Sigmoid colon (tissue), 7 donors: ENCODE results near the gene METTL26. TPM values are rescaled to one million over a fixed set of nuclear protein-coding genes. Genes with fewer than 3 reads are reported as not detected.

Experiments
- DNase-seq: peaks from one replicate; pipeline ENCODE4 v3.0.0-alpha.2; 2019
- H3K27ac ChIP-seq, 4 donors: fragments of 200-600 bp; sonication (generic); one replicate each; pipeline ENCODE4 v1.5.1; 2016 to 2019; ENCODE audit warnings: mild to moderate bottlenecking in 1 of 4
- H3K27me3 ChIP-seq, 3 donors: fragments of 200-600 bp; sonication (generic); one replicate each; pipeline ENCODE4 v1.5.1; 2019; ENCODE audit warnings: mild to moderate bottlenecking in 1 of 3
- H3K36me3 ChIP-seq, 4 donors: fragments of 200-600 bp; sonication (generic); one replicate each; pipeline ENCODE4 v1.5.1; 2016 to 2019
- H3K4me1 ChIP-seq, 4 donors: fragments of 200-600 bp; sonication (generic); one replicate each; pipeline ENCODE4 v1.5.1; 2017 to 2019
- H3K4me3 ChIP-seq, 4 donors: fragments of 200-600 bp; sonication (generic); one replicate each; pipeline ENCODE4 v1.5.1; 2017 to 2019; ENCODE audit warnings: mild to moderate bottlenecking in 2 of 4, moderate library complexity in 1 of 4
- H3K9me3 ChIP-seq, 4 donors: fragments of 200-600 bp in 3 of 4; sonication (generic) in 3 of 4; one replicate each; pipeline versions ENCODE4 v1.5.1 to v1.6.1; 2013 to 2019
- CTCF ChIP-seq, 4 experiments: fragments of 450-650 bp in 3 of 4; fragments of 200-600 bp in 1 of 4; IDR thresholded peaks; one replicate each; pipeline ENCODE4 v1.5.1; 2016 to 2019; ENCODE audit warnings: antibody characterized with exemption in 4 of 4, mild to moderate bottlenecking in 3 of 4, moderate library complexity in 2 of 4
- EP300 ChIP-seq, 4 donors: sonication (generic); formaldehyde crosslinking; IDR thresholded peaks; one replicate each; pipeline ENCODE4 v1.6.1; 2017; ENCODE audit warnings: antibody characterized with exemption in 4 of 4
- POLR2A ChIP-seq, 2 donors: fragments of 450-650 bp; IDR thresholded peaks; one replicate each; pipeline ENCODE4 v1.6.1; 2016; ENCODE audit warnings: antibody characterized with exemption in 2 of 2, mild to moderate bottlenecking in 2 of 2, moderate library complexity in 2 of 2
- POLR2AphosphoS5 ChIP-seq, 4 donors: sonication (generic); formaldehyde crosslinking; IDR thresholded peaks; one replicate each; pipeline ENCODE4 v1.6.1; 2017; ENCODE audit warnings: antibody characterized with exemption in 4 of 4
- WGBS, 2 donors: extraction: QIAGEN DNeasy Blood & Tissue Kit; methylation state at CpG; one replicate each; pipeline ENCODE4 v1.1.7; 2013; 5-methylcytosine and 5-hydroxymethylcytosine counted together
- intact Hi-C: fragments of 100-400 bp; cut with DNase I; formaldehyde crosslinking; loops from one replicate; pipeline ENCODE4 v1.15.1; 2023
- polyA plus RNA-seq, 3 donors: library from polyadenylated mRNA; stranded (reverse); fragments of 200-250 nt; gene quantifications; one replicate each; pipeline ENCODE4 v1.2.3, GENCODE V29; 2013
- total RNA-seq, 4 donors: library from RNA; depleted of rRNA; stranded (reverse); fragments of >200 nt; gene quantifications; one replicate each; pipeline ENCODE4 v1.1.0, GENCODE V29; 2016
- donor health status: healthy with polysubstance abuse.
- donor health status: Bipolar disorder and iron deficiency.
- donor health status: healthy.

The METTL26 gene
- total and polyA plus RNA-seq, 7 donors, result 79.5 to 163 (median 132) TPM

- TF ChIP-seq EP300 (IDR thresholded peaks at IDR 0.05) (no peak), CTCF (IDR thresholded peaks at IDR 0.05) (no peak), POLR2A (IDR thresholded peaks at IDR 0.05) (no peak), POLR2AphosphoS5 (IDR thresholded peaks at IDR 0.05) (no peak)
- peak overlapping the region; percentile 72 to 95 (median 86) for H3K4me3 ChIP-seq
- H3K4me1 ChIP-seq, result peaks cover 0 to 66% (median 57%) of the 10 kb centered on the region in 4 donors
- H3K27ac ChIP-seq, result peak overlapping the region; percentile 94 to 99 (median 96)
- intact Hi-C loops, result loop anchor here (1.0 to 10.0 kb wide), 2 partner anchors 91 to 1094 kb away; partner anchors contain the start of genes EME2, MRPS34 and NME3
- 0 to 1% methylated on average over 38 of the region's 38 CpGs for WGBS, 2 donors
- H3K27me3 ChIP-seq, result no peaks in the 10 kb centered on the region
- peaks cover 14 to 22% (median 17%) of the 10 kb centered on the region in 4 donors for H3K36me3 ChIP-seq
- DNase-seq, result no peak
- no peaks in the 10 kb centered on the region for H3K9me3 ChIP-seq
These were observed 44.5 kb upstream of the METTL26 start for GRCh38 chr16:680625-680945.

DNA sequence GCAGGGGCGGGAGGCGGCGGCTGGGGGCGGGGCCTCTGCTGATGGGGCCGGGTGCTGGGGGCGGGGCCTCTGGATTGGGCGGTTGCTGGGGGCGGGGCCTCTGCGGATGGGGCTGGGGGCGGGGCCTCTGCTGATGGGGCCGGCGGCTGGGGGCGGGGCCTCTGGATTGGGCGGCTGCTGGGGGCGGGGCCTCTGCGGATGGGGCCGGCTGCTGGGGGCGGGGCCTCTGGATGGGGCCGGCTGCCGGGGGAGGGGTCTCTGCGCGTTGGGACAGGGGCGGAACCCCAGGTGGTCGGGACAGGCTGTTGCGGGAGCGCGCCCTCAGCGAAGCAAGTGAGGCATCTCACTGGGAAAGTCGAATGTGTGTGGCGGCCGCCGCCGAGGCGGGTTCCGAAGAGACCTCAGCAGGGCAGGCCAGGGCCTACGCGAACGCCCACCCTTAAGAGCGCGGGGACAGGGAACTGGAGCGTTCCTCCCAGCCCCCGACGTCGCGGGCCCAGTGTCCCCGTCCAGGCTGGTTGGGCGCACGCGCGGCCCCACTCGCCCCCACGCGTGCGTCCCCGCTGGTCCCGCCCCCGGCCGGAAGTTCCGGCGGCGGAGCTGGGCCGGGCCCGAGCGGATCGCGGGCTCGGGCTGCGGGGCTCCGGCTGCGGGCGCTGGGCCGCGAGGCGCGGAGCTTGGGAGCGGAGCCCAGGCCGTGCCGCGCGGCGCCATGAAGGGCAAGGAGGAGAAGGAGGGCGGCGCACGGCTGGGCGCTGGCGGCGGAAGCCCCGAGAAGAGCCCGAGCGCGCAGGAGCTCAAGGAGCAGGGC lies 43.9 kb upstream of the METTL26 start, which contains the start of gene STUB1:
TSS of gene STUB1 (plus strand) at position 597 of the 811 bp plus-strand sequence. CDS start at position 713, 116 bp downstream.
- intact Hi-C loops, result loop anchor here (1.0 to 10.0 kb wide), 2 partner anchors 91 to 1095 kb away; partner anchors contain the start of genes EME2, MRPS34 and NME3

GRCh38 chr16:678858-679813 lies 43.0 kb upstream of the METTL26 start:
- Histone ChIP-seq H3K4me1 (peaks cover 0 to 64% (median 55%) of the 10 kb centered on the region in 4 donors), H3K27ac (peak overlapping the region; percentile 94 to 99 (median 96)), H3K27me3 (no peaks in the 10 kb centered on the region), H3K4me3 (peak overlapping the region; percentile 17 to 95 (median 86)), H3K9me3 (no peaks in the 10 kb centered on the region), H3K36me3 (peaks cover 14 to 19% (median 17%) of the 10 kb centered on the region in 4 donors)
- TF ChIP-seq CTCF (IDR thresholded peaks at IDR 0.05), result no peak
- TF ChIP-seq POLR2A (IDR thresholded peaks at IDR 0.05), result no peak
- no peak for TF ChIP-seq EP300 (IDR thresholded peaks at IDR 0.05)
- TF ChIP-seq POLR2AphosphoS5 (IDR thresholded peaks at IDR 0.05), result no peak
- intact Hi-C loops, result no loop called here
- DNase-seq, result peak; percentile 90
- 25 to 27% methylated on average over 51 to 52 of the region's 52 CpGs for WGBS, 2 donors

More for the DNA sequence above, 43.9 kb upstream of the METTL26 start, which contains the start of gene STUB1:
- peak; percentile 95 for DNase-seq
- peaks cover 14 to 19% (median 17%) of the 10 kb centered on the region in 4 donors for H3K36me3 ChIP-seq
- no peaks in the 10 kb centered on the region for H3K9me3 ChIP-seq
- TF ChIP-seq POLR2A (IDR thresholded peaks at IDR 0.05) (no peak), POLR2AphosphoS5 (IDR thresholded peaks at IDR 0.05) (peak in 3 of 4 donors; percentile 19 to 70 (median 68))
- WGBS, 2 donors, result 1 to 2% methylated on average over 91 of the region's 91 CpGs
- H3K27me3 ChIP-seq, result no peaks in the 10 kb centered on the region
- H3K27ac ChIP-seq, result peak within 1 kb of the TSS; percentile 94 to 99 (median 96)
- peak within 1 kb of the TSS; percentile 72 to 95 (median 86) for H3K4me3 ChIP-seq
- H3K4me1 ChIP-seq, result peaks cover 0 to 66% (median 56%) of the 10 kb centered on the region in 4 donors

DNA sequence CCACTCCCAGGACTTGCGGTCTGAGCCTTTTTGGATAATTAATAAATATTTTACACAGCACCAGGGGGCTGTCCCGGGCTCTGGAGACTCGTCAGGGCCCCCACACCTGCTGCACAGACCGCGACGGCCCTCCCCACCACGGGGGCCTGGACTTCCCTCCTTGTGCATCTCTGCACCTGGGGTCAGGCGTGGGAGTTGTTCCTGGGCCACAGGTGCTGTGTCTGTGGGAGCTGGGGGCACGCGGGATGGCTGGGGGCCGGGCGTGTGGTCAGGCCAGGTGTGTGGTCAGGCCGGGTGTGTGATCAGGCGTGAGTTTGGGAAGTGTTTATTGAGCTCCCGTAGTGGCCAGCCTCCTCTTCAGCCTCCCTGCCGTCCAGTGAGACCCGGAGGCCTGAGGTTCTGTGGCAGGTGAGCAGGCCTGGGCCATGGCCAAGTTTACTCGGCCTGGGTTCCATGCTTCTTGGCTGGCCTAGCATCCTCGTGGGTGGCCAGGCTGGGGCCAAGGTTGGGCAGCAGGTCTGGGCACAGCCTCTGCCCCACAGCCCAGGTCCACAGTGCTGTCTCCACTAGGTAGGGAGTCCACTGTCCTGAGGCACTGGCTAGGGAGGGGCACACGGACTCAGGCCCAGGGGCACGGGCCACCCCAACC lies 42.2 kb upstream of the METTL26 start:
- intact Hi-C loops, result no loop called here
- no peak for TF ChIP-seq EP300 (IDR thresholded peaks at IDR 0.05)

More for the DNA sequence above, 42.2 kb upstream of the METTL26 start:
- Histone ChIP-seq H3K27me3 (no peaks in the 10 kb centered on the region), H3K4me3 (no peak overlapping the region), H3K27ac (peak overlapping the region in 1 of 4 donors; percentile 99), H3K9me3 (no peaks in the 10 kb centered on the region), H3K4me1 (peaks cover 0 to 58% (median 48%) of the 10 kb centered on the region in 4 donors), H3K36me3 (peaks cover 14 to 27% (median 18%) of the 10 kb centered on the region in 4 donors)
- no peak for DNase-seq
- WGBS, 2 donors, result 76 to 79% methylated on average over 21 of the region's 21 CpGs
